Activated effector memory CD4-positive, alpha-beta T cell treated with anti-CD3 and anti-CD28 coated beads, Interleukin-2, amount 50 U/mL, for 16 hours (primary cell): ENCODE data around the gene TKTL1.

ENCODE experiments used
- DNase-seq: peaks from one replicate; pipeline ENCODE4 v3.0.0-alpha.2; 2020

TKTL1 gene

DNA sequence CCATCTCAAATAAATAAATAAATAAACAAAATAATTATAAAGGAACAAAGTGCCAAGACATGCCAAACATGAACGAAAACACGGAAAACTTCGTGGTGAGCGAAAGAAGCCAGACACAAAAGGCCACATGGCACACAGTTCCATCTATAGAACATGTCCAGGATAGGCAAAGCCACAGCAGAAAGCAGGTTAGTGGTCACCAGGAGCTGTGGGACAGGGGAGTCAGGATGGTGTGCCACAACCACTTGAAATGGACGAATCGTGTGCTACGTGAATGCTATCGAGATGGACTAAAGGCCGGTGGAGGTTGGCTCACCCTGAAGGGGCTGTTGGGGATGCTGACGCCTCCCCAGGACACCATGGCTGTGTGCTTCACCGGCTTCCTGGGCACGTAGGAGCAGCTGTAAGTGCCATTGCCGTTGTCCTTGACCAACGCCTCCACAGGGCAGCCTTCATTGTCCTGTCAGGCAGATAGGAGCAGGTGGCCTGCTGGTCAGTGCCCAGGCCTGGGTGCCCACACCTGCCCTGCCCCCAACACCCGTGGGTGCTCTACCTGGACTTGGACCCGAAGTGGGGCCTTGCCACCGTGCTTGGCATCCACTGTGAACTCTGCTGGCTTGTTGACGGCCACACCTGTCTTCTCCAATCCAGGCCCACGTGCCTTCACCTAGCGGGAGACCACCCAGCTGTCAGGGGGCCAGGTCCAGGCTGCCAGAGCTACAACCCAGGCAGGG, 68.3 kb downstream of the TKTL1 start:
- no peak for DNase-seq

DNA sequence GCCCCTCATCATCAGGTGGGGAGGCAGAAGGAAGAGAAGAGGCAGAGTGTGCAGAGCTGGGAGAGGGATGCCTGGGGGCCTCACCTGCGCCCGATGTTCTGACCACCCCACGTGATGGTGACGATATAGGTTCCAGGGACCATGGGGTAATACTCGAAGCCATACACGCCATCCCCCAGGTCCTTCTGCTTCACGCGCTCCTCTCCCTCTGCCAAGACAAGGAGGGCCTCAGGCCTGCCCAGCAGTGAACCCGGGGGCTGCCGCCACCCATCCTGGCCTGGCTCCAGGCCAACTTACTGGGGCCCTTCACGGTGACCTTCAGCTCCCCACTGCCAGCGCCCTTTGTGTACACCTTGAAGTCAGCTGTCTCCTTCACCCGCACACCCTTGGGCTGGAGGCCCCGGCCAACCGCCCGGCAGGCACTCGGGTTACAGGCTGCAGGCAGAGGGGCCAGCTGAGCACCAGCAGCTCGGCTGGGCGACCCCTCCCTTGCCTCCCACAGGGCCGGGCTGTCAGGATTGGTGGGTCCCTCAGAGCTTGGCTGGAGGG, 69.5 kb downstream of the TKTL1 start:
- DNase-seq: no peak

DNA sequence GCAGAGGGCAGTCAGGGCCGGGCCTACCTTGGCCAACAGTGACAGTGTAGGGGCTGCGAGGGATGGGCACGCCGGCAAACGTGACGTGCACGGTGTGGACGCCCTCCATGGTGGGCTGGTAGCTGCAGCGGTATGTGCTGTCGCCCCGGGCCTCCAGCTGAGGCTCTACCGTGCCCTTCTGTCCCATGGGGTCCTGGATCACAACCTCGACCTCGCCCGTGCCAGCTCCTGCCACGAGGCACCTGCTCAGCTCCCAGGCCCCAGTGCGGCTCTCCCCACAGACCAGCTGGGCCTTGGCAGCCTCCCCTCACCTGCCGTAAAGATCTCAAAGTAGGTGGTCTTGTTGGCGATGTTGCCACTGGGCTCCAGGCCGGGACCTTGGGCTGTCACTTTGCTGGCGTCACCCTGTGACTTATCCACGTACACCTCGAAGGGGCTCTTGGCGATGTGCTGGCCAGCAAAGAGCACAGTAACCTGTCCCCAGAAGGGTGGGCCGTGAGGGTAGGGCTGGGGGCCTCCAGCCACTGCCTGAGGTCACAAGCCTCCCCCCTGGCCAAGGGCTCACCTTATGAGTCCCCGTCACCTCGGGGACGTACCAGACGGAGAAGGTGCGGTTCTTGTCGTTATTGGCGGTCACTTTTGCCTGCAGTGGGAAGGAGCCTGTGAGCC, 70.5 kb downstream of the TKTL1 start:
- DNase-seq: no peak

GRCh38 chrX:154366666-154367055, 71.1 kb downstream of the TKTL1 start:
- no peak for DNase-seq

DNA sequence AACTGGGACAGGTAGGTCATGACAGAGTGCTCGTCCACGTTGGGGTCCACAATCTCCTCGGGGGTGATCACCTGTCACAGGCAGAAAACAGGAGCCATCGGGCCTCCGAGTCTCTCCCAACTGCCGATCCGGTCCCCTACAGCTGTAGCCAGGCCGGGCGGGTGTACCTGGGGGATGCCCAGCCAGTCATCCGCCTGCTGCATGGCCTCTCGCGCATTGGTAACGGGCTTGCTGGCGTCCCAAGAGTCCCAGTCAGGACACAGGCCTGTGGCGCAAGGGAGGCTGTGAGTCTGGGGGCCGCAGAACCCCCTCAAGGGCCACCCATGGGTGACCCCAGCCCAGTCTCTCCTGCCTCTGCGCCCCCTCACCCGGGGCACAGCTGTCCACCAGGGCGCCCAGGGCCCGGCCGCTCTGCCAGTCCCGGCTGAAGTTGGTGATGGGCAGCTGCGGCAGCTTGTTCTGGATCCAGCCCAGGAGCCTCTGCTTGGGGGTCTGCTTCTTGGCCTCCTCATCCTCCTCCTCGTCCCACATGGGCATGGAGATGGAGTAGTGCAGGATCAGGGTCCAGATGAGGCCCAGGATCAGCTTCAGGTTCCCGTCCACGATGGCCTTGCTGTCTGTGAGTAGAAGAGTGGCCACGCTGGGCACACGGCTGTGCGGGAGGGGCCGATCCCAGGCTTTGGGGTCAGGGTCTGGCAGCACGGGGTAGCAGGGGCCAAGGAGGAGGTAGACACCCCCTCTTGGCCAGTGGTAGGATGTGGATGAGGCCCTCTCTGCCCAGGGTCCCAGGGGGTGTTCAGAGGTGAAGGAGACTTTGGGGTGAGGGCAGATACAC, 72.1 kb downstream of the TKTL1 start:
- no peak for DNase-seq

DNA sequence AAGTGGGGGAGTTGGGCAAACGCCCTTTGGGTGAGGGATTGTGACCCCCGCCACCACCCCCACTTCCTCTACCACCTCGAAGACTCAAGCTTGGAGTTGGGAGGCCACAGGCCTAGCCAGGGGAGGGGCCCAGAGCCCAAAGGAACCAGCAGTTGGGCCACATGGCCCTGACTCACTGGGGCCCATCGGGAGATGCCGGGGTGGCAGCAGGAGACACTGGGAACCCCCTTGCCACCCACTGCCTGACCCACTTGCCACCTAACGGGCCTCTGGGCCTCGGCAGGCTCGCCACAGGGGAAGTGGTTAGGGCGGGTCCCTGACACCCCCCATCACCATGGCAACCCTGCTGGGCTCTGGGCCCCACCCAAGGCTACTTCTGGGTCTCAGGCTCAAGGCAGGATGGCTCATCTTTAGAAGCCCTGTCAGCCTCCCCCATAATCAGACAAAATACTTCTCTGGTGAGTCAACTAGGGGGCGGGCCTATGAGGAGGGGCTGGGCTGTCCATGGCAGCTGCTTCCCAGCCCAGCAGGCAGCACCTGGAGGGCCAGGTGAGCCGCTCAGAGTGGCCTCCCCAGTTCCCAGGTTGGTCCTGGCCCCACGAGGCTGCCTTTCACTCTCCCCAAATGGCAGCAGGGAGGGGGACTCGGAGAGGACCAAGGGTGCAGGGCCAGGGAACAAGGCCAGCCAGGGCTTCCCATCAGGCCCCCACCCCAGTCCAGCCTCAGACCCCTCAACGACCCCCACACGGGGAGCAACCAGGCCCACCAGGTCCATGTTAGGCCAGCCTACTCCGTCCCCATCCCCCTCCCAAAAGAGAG, 73.2 kb downstream of the TKTL1 start:
- peak; percentile 96 for DNase-seq

- DNase-seq: peak; percentile 89
Observed at GRCh38 chrX:154369449-154370299, 74.1 kb downstream of the TKTL1 start.

DNA sequence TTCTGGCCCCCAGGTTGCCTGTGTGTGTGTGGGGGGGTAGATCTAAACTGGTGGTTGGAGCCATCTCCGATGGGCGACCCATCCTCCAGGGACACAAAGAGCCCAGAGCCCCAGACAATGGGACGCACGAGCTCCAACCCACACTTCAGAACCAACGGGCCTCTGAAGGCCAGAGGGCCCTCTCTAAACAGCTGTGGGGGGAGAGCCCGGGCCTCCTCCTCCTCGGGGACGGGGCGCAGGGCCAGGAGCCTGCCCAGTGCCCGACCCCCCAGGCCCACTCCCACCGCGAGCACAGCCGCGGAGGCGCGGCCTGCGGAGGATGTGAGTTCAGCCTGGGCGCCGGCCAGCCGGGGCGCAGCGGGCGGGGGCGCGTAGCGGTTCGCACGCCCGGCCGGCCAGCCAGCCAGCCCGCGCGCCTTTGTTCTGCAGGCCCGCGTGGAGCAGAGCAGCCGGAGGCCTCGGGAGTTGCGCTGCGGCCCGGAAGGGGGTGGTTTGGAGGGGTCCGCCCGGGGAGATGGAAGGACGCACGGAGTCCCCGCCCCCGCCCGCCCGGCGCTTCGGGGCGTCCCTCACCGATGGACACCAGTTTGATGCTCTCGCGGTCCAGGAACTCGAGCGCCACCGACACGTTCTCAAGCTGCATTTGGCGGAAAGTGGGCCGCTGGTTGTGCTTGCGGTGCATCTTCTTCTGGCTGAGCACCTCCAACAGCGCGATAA, 74.9 kb downstream of the TKTL1 start:
- DNase-seq: no peak

- peak; percentile 97 for DNase-seq
Observed at GRCh38 chrX:154371017-154371788, 75.6 kb downstream of the TKTL1 start.

- no peak for DNase-seq
Observed at GRCh38 chrX:154371789-154372300, 76.2 kb downstream of the TKTL1 start.

DNA sequence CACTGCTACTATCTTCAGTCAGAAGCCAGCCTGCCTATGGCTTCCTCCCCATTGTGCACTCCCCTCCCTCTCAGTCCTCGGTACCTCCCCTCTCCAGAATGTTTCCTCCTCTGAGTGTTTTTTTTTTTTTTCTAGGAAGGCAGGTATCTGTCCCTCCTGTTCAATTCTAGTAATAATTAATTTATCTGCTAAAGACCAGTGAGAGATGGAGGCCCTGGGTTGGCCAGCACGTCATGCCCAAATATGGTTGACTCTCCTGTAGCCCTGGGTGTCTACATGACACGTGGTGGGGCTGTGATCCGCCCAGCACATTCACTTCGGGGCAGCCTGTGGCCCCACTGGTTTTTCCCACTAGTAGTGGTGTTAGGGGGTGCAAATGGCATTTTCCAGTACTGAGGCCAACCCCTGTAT, 77.0 kb downstream of the TKTL1 start:
- DNase-seq: peak; percentile 79

DNA sequence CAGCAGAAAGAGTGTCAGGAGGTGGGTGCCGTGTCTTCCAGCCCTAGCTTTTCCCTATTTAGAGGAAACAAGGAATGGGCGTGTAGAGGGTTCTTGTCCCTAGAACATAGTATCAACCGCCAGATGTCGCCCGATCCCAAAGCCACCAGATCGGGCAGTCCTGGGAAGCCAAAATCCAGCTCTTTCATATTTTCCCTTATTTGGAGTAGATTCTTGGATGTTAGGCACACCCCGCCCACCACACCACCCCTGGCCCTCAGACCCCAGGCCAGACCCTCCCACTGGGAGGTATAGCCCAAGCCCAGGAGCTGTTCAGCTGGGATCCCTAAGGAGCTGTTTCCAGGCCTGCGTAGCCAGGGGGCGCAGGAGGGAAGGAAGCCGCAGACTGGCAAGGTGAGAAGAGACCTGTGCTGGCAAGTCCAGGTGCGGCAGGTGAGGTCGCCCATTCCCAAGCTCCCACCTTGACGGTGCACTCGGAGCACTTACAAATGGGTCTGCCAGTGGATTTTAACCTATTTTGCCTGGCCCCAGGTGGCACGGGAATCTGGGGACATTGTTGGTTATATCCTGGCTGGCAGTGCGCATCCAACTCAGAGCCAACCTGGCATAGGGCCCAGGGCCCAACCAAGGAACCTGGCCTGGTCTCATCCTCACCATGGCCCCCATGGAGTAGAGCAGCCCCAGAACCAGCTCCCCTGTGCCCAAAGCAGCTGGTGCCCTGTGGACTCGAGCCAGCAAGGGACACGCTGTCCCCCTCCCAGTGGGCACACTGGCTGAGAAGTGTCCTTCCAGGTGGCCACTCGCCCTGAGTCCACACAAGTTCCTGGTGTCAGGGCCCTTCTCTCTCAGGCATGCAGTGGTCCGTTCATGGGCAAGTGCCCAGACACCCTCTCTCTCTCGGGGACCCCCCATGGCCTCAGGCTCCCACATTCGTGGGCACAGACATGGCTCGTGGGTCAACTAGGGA, 78.0 kb downstream of the TKTL1 start:
- DNase-seq: peak; percentile 74

DNA sequence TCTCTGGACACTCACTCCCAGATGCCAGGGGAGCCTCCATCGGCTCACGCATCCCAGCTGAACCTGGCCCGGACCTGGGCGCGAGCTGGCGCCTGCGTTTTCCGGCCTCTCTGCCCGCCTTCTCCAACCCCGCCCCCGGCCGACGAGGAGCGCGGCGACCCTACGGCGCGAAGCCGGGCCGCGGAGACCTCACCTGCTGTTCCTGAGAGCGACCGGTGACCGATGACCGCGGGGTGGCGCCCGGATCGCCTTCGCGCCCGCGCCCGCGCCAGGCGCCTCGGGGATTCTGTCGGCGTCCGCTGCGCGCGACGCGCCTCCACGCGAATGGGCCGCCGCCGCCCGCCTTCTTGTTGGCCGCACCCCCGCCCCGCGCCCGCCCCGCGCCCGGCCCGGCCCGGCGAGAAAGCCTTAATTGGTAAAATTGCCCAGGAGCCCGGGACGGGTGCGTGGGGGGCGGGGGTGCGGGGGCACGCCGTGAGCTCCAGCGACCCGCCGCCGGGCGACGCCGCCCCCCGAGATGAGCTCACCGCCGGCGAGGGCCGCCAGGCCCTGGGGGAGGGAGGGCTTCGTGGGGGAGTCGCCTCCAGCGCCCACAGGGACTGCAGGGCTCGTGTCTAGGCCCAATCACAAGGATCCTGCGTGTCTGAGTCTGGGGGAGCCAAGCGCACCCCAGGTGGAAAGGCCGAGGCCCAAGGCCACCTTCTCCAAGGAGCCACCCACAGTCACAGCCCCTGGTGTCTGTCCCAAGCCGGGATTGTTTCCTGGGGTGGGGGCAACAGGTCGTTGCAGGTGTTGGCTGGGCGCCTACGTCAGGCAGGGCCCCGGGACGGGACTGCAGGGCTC, 78.9 kb downstream of the TKTL1 start, which contains the start of gene FLNA:
Gene FLNA (minus strand): TSS at position 322 of the 843 bp plus-strand sequence. CDS start 3,389 bp downstream, outside the sequence.
- DNase-seq: peak; percentile 75

GRCh38 chrX:154375156-154375504, 79.5 kb downstream of the TKTL1 start:
- DNase-seq: no peak

DNA sequence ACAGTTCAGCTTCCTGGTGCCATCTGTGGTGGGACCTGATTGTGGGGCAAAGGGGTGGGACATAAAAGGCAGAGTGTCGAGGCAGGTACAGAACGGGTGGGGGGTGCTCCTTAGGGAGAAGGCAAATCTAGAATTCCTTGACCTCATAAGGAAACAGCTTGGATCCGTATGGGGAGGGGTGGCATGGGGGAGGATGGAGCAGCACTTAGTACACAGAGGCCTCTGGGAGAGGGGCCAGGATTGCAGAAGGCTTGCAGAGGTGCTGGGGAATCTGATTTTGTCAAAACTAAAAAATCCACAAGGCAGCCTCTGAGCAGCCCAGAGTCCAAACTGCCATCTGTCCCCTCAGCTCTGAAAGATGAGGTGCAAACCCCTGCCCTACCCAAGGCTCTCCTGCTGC, 81.2 kb downstream of the TKTL1 start:
- DNase-seq: no peak

DNA sequence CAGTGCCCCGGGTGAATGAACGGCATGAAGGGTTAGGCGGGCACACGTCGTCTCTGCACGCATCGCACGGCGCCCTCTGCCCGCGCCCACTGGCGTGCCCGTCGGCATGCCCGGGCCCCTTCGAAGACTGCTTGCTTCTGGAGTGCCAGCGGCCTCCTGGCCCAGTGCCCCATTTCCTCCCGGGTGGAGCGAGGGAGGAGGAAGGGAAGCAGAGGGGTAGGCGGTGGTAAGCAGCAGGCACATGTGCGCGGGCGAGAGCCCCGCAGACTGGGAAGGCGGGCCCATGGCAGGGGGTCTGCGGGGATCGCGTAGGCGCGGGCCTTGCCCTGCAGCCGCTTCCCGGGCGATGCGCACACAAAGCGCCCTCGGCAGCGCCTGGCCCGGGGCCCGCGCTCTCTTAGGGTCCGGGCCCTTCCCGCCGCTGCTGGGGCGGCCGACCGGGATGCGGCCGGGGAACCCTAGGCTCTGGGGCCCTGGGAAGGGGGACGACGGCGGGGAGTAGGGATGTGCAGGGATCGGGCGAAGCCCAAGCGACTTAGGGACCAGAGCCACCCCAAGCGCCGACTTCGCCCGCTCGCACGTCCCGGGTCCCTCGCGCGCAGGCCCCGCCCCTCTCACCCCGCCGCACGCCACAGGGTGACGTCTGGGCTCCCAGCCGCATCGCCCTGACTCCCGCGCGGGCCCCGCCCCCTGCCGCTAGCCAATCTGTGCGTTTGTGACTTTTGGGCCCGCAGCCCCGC, 82.6 kb downstream of the TKTL1 start:
- DNase-seq: peak; percentile 76
